Measurements from ENCODE around the gene FBXO10. TPM values are rescaled to one million over a fixed set of nuclear protein-coding genes. Genes with fewer than 3 reads are reported as not detected.

FBXO10 gene
- total RNA-seq, 1 experiment from 2014 or later: 5.3 TPM

GRCh38 chr9:37621273-37622121 is 45.3 kb upstream of the FBXO10 start (continued):
- TF ChIP-seq ZBTB33 (IDR thresholded peaks at IDR 0.05; ENCODE audit: extremely low read depth, insufficient replicate concordance, low read length): no peak
- TF ChIP-seq EZH2phosphoT487 (IDR thresholded peaks at IDR 0.05; ENCODE audit: borderline replicate concordance): no peak
- TF ChIP-seq RAD21 (IDR thresholded peaks at IDR 0.05; ENCODE audit: low read depth): no peak
- TF ChIP-seq ZNF274 (IDR thresholded peaks at IDR 0.05; ENCODE audit: low read depth, low read length): no peak

- RAD21 ChIA-PET (ENCODE audit: low non-redundant PET in 1 of 2, low total read pairs in 2 of 2, uncharacterized antibody in 2 of 2, unreplicated experiment in 2 of 2): no interaction called here
- H3K9ac ChIP-seq (ENCODE audit: low read length): no peak overlapping the region
- no peaks in the 10 kb centered on the region for H3K27me3 ChIP-seq (ENCODE audit: insufficient read depth, low read length)
- intact Hi-C loops (cut with micrococcal nuclease): no loop called here
- POLR2A ChIA-PET: no interaction called here
- no peaks in the 10 kb centered on the region for H4K20me1 ChIP-seq (ENCODE audit: insufficient read depth)
- no peak overlapping the region for H3K4me3 ChIP-seq (replicated peaks in 1 of 2; ENCODE audit: low read depth in 1 of 2, low read length in 2 of 2)
- H3K9me3 ChIP-seq (ENCODE audit: control insufficient read depth in 1 of 2, insufficient read depth in 1 of 2, low read depth in 1 of 2, low read length in 2 of 2): no peaks in the 10 kb centered on the region
- TF ChIP-seq ZNF274 (IDR thresholded peaks at IDR 0.05; ENCODE audit: low read depth, low read length) (no peak), POLR2AphosphoS5 (IDR thresholded peaks at IDR 0.05; ENCODE audit: low read depth, low read length) (no peak), SP1 (IDR thresholded peaks at IDR 0.05; ENCODE audit: low read depth) (no peak), JUND (IDR thresholded peaks at IDR 0.05) (no peak), MAX (IDR thresholded peaks at IDR 0.05) (no peak), RAD21 (IDR thresholded peaks at IDR 0.05; ENCODE audit: low read depth) (no peak), FOSL1 (IDR thresholded peaks at IDR 0.05; ENCODE audit: low read depth) (no peak), POLR2A (IDR thresholded peaks at IDR 0.05; ENCODE audit: borderline replicate concordance, extremely low read depth, insufficient read depth, insufficient read length) (no peak), ATF3 (IDR thresholded peaks at IDR 0.05) (no peak), CTCF (IDR thresholded peaks at IDR 0.05 in 2 of 3, conservative IDR thresholded peaks at IDR 0.05 in 1 of 3; ENCODE audit: borderline replicate concordance in 1 of 3, insufficient read depth in 1 of 3, low read depth in 2 of 3, low read length in 2 of 3) (no peak), CBX3 (IDR thresholded peaks at IDR 0.05; ENCODE audit: low read depth) (no peak), ZFX (IDR thresholded peaks at IDR 0.05) (no peak), SIN3A (IDR thresholded peaks at IDR 0.05; ENCODE audit: low read depth) (no peak), EZH2 (IDR thresholded peaks at IDR 0.05) (no peak), EGR1 (IDR thresholded peaks at IDR 0.05; ENCODE audit: low read depth) (no peak), SRF (IDR thresholded peaks at IDR 0.05; ENCODE audit: low read depth) (no peak), EZH2phosphoT487 (IDR thresholded peaks at IDR 0.05; ENCODE audit: borderline replicate concordance) (no peak)
- no peaks in the 10 kb centered on the region for H3K36me3 ChIP-seq (ENCODE audit: control insufficient read depth in 1 of 2, insufficient read depth in 2 of 2, low read length in 2 of 2)
- DNase-seq (ENCODE audit: low read depth, low spot score) (no peak), ATAC-seq (no peak)
- no peaks in the 10 kb centered on the region for H3K9me2 ChIP-seq (ENCODE audit: insufficient read depth)
- CTCF ChIA-PET: no interaction called here
- H2AFZ ChIP-seq (ENCODE audit: low read depth, low read length, poor library complexity, severe bottlenecking): no peak overlapping the region
- no TSS peak for BruUV-seq (replicated peaks)
- no peak overlapping the region for H3K27ac ChIP-seq (ENCODE audit: low read depth, low read length)
- H3K79me2 ChIP-seq (ENCODE audit: insufficient read depth, low read length): no peaks in the 10 kb centered on the region
- no peak overlapping the region for H3K4me2 ChIP-seq (ENCODE audit: low read length)
- H3K4me1 ChIP-seq (ENCODE audit: control insufficient read depth in 1 of 2, insufficient read depth in 2 of 2, low read length in 2 of 2): no peaks in the 10 kb centered on the region
These were observed 44.2 kb upstream of the FBXO10 start for GRCh38 chr9:37620396-37620795.
